ENCODE results near the gene OSBPL6.

The OSBPL6 gene

DNA sequence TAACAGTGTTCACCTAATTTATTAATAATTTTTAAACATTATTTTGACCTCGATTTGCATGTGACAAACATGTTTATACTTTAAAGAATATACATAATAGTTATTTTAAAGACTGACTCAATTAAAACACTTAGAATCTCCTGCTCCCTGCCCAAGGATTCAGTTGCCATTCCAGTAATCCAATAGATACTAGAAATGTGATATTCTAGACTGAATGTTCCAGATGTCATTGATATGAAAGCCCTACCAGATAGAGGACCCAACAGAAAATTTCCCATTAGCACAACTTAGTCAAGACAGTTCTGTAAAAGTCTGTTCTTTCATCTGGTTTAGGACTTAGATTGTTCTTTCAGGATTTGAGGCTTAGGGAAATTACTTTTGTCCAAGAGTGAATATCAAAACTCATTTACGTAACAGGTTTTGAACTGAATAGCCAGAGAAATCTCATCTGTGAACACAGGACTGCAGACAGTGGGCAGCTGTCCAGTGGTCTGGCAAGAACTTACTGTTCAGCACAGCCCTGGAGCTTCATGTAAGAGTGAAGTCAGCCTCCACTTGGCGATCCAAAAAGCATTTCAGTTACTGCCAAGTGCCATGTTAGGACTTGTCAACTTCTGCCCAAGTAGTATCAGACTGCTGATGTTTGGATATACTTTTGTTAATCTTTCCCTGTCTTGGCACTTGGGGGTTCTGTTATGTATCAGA lies 77.5 kb downstream of the OSBPL6 start:
- peak; percentile 66 for DNase-seq (ENCODE audit: low spot score)

DNA sequence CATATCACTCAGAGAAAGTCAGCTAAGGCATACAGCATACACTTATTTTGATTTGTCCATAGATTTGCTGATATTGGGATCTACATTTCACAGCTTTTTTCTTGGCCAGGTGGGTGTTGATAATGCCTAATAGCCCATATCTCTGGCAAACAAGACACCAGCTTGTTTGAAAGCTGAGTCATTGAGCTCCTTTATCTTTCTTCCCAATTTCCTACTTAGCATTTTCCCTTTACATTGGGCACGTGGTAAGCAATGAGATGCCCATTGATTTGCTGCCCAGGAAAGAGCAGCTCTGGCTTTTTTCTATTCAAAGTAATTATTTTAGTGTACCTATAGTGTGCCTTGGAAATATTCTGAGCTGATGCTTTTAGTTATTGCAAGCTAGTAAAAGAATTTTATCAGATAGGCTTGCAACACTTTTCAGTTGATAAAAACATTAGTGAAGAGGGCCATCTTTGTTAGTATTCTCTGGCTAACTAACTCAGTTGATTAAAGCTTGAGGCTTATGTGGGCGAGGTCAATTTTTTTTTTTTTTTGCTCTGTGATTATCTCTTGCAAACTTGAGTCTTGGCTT lies 79.6 kb downstream of the OSBPL6 start:
- DNase-seq (ENCODE audit: low spot score) = no peak

DNA sequence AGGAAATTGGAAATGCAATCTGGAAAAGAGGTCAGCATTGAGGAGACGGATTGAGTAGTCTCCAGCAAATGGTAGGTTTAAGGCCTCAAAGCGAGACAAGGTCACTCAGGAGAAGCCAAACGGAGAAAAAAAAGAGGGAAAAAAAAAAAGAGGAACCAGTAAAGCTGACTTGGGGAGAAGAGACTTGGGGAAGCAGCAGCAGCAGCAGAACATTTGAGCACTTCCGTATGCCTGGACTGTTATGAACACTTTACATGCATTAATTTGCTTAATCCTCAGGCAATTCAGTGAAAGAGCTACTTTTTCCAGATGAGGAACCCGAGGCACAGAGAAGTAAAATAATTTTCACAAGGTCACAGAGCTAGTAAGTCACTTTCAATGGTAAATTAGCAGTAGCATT lies 81.3 kb downstream of the OSBPL6 start:
- no peak for DNase-seq (ENCODE audit: low spot score)

DNA sequence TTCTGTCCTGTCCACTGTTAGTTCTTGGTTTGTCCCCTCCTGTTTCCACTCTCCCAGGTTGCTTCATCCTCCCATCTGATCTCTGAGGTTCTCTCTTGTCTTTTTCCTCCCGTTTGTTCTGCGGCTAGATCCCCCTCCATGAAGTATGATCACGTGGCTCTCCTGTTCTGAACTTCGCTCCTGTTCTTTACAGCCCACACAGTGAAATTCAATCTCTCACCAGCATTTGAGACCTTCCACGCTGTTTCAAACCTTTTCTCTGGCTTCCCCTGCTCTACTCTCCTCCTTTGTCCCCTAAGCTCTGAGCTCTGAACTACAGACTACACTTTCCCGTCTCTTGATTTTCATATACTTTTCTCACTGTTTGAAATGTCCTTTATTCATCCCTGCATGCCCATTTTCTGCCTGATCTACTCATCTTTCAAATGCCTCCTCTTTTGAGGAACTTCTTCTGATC lies 83.5 kb downstream of the OSBPL6 start:
- DNase-seq (ENCODE audit: low spot score) = peak; percentile 13

DNA sequence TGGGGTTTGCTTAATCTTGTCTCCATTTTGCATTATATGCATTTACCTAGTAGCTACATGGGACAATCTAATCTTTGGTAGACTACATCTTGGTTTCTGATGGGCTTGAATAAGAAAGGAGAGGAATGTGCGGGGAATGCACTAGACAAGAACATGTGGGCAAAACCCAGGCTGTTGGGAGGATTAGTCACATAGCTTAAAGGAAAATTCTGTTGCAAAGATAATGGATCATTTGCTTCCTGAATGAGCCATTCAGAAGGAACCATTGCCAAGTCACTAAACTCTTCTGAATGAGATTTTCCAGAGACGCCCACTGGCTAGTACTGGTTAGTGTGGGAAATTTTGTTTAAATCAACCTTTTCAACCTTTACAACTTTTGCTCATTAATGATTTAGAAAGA lies 84.8 kb downstream of the OSBPL6 start:
- DNase-seq (ENCODE audit: low spot score) = peak; percentile 78

DNA sequence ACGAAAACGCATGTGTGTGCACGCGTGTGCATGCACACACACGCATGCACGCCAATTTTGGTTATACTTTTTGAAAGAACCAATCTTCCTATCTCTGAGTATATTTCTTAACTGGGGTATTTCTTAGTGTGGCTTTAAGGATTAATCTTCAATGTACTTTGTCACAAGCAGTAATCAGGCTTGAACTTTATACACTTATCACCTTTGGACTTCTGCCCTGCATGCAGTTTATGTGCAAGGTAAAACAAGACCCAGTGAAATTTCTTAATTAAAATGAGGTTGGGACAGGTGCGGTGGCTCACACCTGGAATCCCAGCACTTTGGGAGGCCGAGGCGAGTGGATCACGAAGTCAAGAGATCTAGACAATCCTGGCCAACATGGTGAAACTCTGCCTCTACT lies 85.3 kb downstream of the OSBPL6 start:
- DNase-seq (ENCODE audit: low spot score) = no peak

DNA sequence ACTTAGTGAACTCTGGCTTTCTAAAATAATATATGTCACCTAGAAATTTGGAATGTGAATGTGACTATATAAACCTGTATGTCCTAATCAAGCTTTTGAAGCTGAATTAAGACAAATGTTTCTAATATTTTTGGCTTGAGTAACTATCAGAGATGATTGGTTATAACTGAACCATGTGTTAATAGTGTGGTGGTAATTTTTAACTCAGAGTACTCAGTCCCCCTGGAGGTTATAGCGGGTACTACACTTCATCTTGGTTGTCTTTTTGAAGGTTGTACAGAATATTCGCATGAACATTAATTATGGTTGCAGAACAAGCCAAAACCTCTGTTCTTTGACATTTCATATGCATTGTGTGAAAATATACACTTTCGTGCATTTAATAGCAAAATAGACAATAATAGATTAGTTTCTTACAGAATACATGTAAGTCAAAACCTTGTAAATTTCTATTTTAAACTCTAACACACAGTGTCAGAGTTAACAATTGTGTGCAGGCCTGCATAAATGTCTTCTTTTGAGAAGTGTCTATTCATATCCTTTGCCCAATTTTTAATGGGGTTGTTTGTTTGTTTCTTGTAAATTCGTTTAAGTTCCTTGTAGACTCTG lies 86.0 kb downstream of the OSBPL6 start:
- peak; percentile 68 for DNase-seq (ENCODE audit: low spot score)

DNA sequence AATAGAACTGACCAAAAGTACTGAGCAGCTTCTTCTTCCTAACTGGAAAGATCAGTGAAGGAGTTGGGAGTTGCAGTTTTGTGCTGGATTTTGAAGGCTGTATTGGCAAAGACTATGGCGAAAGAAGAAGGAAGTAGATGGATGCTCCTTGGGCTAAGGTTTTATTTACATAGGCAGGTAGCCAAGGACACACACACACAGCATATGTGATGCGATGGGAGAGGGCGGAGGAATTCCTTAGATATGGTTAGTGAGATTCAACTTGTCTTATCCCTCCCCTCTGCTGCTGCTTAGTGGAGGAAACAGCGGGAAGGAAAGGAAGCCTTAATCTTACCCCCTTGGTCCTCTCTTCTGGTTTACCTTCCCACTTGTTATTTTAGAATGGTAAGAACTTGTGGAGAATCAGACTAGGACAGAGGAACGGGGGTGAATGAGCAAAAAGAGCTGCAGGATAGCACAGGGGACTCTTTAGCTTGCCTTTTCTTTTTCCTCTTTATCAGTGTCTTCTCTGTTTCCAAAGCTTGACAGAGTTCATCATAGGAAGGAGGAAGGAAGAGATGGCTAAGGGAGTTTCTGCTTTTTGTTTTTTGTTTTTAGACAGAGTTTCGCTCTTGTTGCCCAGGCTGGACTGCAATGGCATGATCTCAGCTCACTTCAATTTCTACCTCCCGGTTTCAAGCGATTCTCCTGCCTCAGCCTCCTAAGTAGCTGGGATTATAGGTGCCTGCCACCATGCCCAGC lies 87.9 kb downstream of the OSBPL6 start:
- DNase-seq (ENCODE audit: low spot score) = no peak

DNA sequence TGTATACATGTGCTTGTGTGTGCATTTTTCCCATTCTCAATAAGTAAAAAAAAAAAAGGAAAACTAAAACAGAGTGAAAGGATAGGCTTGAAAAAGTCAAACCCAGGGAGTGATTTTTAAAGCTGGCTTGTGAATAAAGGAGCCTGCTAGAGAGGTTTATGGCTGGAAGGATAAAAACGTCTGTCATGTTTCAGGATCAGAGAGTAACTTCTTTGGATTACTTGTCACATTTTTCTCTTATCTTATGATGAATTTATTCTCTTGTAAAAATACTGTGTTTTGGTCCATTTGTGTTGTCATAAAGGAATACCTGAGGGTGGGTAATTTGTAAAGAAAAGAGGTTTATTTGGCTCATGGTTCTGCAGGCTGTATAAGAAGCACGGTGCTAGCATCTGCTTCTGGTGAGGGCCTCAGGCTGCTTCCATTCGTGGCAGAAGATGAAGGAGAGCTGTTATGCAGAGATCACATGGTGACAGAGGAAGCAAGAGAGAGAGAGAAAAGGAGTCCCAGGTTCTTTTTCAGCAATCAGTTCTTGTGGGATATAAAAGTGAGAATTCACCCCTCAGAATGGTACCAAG lies 89.1 kb downstream of the OSBPL6 start:
- no peak for DNase-seq (ENCODE audit: low spot score)

DNA sequence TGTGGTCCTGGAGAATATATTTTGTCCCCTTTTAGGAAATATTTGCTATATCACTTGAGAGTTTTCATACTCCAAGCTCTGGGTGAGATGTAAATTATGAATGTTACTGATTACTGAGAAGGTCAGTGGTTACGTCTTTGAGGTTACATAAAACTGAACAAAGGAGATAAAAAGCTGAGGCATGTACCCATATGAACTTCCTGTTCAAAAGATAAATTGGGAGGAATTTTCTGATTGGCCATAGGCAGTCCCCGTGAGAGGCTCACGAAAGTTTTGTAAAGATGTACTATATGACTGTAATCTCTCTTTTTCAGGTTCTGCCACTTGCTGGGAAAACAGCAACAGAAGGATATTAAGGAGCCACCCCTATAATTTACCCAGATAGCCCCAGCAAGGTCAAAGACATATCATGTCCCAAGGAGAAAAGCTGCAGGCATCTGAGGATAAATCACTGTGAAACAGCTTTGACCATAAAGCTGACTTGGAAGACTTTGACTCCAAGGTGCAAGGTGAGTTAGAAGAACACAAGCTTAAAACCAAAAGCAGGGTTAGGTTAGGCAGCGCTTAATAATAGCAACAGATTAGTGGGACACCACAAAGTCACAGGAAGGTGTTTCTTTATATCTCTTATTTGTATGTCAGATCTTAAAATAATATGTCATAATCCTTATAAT lies 90.4 kb downstream of the OSBPL6 start:
- DNase-seq (ENCODE audit: low spot score) = no peak

DNA sequence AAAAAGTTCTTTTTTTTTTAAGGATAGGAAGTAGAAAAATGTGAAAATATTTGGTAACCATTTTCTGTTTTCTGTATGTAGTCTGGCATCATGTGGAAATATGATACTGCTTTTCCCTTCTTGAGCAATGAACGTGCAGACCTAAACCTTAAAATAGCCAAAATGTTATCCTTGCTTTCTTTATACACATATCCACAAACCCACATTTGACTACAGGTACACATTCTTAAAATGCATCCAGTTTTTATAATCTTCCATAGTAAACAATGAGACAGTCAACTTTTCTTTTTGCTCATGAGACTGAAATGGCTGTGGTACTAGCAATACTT lies 90.9 kb downstream of the OSBPL6 start:
- no peak for DNase-seq (ENCODE audit: low spot score)

DNA sequence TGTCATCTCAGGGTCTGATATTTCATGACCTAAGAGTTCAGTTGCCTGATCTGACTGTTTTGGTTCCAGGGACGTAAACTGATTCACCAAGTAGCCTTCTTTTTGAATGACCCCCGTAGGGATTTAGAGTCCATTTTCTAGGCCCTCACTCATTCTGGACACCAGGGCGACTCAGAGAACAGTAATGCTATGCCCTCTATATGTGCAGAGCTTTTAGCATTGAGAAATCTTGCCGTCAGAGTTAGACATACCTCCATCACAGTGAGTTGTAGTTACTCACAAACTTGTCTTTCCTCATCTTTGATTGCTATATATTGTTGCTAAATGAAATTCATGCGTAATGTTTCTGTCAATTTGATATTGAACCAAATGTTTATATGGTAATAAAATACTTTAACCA lies 92.3 kb downstream of the OSBPL6 start:
- DNase-seq (ENCODE audit: low spot score) = no peak

DNA sequence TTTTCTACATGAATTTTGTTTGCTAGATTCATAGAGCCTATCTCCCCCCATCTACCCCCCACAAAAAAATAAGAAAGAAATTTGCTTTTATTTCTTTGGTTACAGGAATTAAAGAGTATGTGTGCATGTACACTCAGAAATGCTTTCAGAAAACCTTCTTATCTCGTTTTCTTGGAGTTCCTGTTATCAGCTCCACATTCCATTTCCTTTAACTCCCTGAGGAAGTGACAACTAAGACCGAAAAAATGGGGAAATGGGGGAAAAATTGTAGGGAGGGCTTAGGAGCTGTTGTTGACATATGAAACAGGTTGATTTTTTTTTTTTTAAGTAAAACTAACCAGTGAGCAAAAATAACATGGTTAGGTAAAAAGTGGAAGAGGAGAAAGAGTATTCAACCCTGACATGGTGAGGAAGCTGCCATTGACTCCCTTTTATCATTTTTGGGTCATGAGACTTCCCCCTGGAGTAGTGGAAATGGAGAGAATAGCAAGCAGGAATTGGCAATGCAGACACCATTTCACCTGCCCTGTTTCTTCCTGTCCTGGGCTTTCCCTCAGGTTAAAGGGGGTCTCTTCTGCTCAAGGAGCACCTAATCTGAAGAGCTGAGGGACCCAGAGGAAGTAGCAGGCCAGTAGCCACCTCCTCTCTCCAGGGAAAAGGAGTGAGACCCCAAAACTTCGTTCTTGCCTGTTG lies 93.5 kb downstream of the OSBPL6 start:
- no peak for DNase-seq (ENCODE audit: low spot score)

DNA sequence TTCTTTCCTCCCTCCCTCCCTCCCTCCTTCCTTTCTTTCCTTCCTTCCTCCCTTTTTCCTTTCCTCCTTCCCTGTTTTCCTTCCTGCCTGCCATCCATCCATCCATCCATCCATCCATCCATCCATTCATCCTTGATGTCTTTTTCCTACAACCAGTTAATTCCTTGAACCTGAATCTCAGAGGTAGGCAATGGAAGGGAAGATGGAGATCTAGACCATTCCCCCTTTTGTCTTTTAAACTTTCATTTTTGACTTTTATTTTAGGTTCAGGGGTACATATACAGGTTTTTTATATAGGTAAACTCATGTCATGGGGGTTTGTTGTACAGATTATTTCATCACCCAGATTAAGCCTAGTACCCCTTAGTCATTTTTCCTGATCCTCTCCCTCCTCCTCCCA lies 97.4 kb downstream of the OSBPL6 start:
- DNase-seq (ENCODE audit: low spot score) = no peak

DNA sequence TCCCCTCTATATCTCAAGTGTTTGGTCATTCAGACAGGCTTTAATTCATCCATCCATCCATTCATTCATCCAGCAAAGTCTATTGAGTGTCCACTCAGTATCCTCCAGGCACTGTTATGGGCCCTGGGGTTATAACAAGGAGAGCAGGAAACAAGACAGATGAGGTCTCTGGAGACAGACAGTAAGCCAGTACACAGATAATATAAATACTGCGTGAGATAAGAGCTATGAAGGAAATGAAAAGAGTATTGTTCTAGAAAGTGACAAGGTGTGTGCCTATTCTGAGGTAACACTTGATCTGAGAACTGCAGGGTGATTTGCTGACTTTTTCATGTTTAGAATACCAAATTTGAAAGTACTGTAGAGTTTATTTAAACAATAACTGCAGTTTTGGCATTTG lies 98.3 kb downstream of the OSBPL6 start:
- no peak for DNase-seq (ENCODE audit: low spot score)

DNA sequence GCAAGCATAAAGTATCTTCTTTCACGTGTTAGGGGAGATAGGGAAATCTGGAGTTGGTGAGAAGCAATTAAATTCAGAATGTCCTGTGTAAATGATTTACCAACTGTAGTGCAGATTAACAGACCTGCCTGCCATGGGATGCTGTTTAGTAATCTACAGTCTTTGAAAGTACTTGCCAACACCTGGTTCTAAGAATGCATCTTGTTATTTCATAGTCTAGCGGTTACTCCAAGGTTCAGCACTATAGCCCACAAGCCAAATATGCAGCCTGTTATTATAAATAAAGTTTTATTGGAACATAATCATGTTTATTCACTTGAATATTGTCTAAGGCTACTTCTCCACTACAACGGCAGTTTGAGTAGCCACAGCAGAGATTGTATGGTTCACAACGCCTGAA lies 100.8 kb downstream of the OSBPL6 start:
- no peak for DNase-seq (ENCODE audit: low spot score)

DNA sequence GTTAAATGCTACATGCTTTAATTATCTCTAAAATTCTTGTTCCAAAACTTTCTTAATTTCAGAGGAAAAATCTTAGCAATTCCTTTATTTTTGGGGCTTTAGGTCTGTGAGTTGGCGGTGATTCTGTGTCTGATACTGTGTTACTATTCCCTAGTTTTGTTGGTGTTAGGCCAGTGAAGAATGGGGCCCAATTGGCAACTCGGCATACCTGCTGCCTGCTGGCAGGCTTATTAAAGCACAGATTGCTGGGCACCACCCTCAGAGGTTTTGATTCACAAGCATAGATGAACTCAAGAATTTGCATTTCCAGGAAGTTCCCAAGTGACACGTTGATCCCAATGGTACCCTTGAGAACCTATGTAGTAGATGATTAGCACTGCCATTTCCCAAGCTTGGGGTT lies 101.6 kb downstream of the OSBPL6 start:
- no peak for DNase-seq (ENCODE audit: low spot score)

DNA sequence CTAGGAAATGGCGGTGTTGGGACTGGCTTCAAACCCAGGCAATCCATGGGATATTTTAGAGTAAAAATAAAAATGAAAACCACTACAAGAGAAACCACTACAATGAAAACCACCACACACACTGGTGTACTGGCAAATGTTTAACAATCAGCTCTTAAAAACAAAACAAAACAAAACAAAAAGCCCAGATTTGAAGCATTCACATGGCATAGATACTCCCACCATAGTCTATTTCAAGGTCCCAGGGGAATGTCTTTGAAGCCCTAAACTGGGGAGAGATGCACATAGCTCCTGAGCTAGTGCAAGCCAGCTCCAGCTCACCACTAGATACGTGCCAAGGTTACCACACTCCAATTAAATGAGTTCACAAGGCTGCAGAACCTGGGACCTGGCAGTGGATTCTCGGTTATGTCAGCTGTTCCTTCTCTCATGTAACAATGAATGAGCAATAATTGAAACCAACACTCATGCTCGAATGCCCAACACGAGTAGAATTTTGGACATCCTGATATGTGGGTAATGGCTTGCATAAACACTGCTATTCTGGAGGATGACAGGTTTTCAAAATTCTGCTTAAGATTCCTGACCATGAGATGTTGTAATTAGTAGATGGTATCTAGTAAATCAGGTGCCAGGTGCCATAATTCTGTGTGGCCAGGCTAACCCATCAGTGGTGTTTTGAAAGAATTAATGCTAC lies 102.2 kb downstream of the OSBPL6 start:
- DNase-seq (ENCODE audit: low spot score) = no peak

DNA sequence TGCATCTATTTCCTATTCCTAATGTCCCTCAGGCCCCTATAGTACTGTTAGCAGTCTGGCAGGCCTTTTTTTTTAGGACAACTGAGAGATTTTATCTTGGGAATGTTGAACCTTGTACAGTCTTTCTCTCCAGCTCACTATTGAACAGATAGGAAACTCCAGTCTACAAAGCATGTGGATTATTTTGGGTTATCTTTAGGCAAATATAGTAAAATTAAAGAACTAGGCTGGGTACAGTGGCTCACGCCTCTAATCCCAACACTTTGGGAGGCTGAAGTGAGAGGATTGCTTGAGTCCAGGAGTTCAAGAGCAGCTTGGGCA lies 102.7 kb downstream of the OSBPL6 start:
- no peak for DNase-seq (ENCODE audit: low spot score)

DNA sequence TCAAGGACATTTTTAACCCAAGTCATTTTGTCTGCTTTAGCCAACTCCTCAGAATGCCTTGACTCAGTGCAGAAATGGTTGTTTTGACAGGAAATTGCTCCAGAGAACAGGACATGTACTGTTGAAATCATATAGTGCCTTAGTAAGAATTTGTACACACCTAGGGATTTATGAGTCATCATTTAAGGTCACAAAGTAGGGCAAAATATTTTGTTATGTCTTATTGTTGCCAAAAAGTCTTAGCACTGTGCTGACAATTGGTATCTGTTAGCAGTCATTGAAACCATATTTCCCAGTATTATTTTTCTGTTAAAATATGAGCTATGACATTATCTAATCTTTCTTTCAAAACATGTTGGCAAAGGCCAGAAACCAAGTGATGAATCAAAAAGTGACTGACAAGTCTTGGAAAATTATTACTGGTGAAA lies 104.5 kb downstream of the OSBPL6 start:
- DNase-seq (ENCODE audit: low spot score) = peak; percentile 35

DNA sequence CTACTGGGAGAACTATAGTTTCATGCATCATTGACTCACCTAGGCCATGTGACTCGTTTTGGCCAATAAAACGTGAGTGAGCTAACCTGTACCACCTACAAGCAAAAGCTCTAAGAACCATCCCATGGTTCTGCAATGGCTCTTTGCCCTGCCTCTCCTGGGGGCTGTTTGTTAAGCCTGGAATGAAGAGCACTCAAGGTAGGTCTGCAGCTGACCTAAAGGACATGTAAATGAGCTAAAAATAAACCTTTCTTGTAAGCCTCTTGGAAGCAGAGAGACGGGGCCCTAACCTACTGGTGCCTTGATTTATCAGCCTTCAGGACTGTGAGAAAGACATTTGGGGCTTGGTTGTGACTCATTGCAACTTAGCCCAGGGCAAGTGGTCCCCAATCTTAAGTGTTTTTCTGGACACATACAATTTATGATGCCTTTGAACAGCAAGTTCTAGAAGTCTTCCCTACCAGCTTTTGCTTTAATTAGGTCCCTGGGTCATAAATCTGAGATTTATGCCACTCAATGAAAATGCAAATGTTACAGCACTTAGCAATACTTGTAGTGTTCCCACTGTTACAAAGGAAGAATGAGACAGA lies 107.4 kb downstream of the OSBPL6 start:
- DNase-seq (ENCODE audit: low spot score) = no peak
